AG08396 (cell line): ENCODE data around the gene SH3BP2.

Experiments used
- DNase-seq: peaks from one replicate; pipeline ENCODE4 v3.0.0; 2012; ENCODE audit warnings: low spot score, mixed read lengths

The SH3BP2 gene

DNA sequence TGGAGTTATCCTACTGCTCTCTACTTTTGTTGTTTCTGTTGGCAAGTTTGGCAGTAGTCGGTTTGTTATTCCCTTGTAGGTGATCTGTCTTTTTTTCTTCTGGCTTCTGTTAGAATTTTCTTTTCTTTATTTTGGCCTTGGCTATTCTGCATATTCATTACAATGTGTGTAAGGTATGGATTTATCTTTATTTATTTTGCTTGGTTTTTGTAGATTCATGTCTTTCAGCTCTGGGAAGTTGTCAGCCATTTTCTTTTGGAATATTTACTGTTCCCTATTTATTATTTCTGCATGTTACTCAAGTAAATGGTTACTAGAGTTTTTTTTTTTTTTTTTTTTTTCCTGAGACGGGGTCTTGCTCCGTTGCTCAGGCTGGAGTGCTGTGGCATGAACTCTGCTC is 63.4 kb downstream of the SH3BP2 start:
- no peak for DNase-seq

DNA sequence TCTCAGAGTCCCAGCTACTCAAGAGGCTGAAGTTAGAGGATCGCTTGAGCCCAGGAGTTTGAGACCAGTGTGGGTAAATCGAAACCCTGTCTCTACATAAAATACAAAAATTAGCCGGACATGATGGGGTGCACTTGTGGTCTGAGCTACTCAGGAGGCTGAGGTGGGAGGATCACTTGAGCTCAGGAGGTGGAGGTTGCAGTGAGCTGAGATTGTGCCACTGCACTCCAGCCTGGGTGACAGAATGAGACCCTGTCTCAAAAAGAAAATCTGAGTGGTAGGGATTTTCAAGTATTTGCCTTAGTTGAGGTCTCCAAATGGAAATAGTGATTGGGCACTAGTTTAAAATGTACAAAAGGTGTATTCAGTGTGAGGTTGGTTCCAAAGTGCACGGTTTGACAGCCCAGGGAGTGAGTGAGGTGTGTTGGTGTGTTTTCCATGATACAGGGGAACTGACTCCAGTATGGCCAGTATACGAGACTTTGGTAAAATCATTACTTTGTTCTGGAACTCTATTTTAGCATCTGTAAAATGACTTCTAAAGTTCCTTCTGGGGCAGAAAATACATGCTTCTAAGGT is 64.6 kb downstream of the SH3BP2 start:
- DNase-seq = no peak

DNA sequence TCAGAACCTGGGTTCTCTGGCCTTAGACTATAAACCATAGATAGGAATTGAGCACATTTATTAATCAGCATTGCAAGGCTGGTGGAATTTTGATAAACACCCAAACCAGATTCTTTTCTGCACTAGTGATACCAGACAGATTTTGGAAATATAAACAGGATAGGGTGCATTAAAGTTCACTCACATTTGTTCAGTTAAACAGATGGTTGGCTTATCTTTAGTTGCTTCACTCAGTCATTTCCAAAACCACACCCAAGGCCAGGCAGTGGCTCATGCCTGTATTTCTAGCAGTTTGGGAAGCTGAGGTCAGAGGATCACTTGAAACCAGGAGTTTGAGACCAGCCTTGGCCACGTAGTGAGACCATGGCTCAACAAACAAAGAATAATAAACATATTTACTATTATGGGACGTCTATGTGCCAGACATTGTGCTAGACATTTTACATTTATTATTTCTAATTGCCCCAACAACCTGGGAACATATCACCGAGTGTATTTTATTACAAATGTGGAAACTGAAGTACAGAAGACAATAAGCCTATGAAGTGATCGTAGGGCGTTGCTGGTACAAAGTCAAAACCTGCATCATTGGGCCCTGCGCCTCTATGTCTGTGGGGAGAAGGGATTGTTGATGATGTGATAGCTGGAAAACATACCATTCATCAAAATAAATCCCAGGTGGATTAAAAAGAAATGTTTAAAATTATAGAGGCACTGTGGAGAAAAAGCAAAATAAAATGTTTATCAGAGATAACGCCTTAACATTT is 65.7 kb downstream of the SH3BP2 start:
- DNase-seq = peak; percentile 57

DNA sequence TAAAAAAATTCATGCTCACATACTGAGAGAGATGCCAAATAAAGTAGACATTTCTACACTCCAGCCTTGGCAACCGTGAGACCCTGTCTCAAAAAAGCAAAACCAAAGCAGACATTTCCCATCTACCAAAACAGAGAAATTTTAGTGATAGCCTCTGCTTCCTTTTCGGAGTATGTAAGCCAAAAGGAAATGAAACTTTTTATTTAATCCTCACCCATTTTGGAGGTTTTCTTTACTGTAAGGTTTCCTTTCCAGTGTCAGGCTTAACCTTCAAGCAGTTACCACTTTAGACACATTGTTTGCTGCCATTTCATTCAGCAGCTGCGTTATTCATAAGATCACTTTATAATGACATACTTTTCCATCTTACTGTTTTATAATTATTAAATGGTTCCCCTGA is 66.6 kb downstream of the SH3BP2 start:
- DNase-seq = no peak

DNA sequence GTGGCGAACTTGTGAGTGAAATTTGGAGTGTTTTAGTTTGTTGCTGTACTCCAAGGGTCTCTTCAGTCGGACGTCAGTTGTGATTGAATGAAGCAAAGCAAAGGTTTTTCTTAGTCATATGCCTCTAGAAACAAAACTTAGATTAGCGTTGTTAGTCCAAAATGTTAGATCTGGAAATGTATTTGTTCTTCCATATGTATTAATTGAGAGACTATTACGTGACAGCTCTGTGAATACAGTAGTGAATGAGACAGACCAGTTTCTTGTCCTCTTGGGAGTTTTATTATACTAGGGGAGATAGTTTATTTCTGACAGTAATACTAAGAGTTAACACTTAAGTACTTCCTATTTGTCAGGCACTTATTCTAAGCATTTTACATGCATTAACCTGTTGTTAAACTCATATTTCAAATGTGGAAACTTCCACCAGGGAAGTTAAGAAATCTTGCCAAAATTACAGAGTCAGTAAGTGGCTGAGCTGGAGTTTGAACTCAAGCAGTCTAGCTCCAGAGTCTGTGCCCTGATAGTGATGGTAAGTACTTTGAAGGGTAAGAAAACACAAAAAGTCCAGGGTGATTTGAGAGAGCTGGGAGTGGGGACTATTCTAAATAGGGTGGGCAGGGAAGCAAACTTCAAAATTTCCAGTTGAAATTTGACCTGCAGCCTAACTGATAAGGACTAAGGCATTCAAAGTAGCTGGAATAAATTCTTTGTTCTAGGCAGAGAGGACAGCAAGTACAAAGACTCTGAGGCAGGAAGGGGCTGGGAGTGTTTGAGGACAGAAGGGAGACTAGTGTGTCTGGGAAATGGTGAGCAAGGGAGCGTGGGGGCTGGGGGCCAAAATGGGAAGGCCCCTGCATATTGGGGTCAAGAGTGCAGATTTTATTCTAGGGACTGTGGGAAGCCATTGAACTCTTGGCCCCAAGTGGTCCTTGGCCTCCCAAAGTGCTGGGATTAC is 67.8 kb downstream of the SH3BP2 start:
- DNase-seq = no peak

DNA sequence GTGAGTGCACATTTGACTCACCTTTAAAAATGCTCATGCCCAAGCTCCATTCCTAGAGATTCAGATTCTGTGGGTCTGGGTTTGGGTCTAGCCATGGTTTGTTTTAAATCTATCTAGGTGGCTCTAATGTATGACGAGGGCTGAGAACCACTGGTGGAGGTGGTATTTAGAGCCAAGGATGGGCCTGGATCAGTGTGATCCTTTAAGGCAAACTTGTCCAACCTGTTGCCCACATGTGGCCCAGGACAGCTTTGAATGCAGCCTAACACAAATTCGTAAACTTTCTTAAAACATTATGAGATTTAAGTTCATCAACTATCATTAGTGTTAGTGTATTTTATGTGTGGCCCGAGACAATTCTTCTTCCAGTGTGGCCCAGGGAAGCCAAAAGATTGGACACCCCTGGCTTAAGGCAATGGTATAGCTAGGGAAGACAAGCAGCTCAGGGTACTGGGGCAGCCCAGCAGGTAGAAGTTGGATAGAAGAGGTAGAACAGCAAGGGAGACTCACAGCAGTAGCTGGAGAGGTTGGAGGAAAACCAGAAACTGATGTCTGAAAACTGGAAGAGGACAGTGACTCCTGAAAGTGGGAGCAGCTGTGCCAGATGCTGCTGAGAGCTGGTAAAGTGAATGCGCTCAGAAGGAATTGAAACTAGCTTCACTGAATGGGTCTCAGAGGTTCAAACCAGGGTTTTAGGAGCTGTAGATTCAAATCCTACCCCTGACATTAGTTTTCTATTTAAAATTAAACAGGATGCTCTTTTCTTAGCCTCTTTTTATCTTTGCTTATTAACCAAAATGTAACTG is 68.9 kb downstream of the SH3BP2 start:
- no peak for DNase-seq

DNA sequence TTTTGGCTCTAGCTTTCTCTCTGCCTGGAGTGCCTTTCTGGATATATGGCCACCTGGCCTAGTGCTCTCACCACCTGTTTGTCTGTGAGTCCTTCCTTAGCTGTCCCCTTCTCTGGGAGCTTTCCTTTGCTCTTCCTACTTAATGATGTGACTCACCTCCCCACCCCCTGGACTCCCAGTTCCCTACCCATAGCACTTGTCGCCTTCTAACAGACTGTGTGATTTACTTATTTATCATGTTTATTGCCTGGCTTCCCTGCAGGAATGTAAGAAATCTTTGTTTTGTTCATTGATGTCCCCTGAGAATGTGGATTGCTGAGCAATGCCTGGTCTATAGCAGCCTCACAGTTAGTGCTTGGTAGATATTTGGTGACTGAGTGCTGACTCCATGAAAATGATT is 69.6 kb downstream of the SH3BP2 start:
- DNase-seq = peak; percentile 40

DNA sequence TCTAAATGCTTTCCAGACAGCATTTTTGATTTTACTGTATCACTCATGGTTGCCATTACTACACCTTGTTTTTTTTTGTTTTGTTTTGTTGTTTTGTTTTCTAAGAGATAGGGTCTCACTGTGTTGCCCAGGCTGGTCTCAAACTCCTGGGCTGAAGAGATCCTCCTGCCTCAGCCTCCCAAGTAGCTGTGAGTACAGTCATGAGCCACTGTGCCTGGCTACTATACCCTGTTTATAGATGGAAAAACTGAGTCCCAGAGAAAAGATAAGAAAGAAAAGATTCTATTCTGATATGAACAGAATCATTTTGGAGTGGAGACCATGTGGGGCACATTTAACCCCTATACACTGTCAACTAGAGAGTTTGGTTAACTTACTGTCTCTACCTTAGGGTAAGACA is 70.8 kb downstream of the SH3BP2 start:
- no peak for DNase-seq

DNA sequence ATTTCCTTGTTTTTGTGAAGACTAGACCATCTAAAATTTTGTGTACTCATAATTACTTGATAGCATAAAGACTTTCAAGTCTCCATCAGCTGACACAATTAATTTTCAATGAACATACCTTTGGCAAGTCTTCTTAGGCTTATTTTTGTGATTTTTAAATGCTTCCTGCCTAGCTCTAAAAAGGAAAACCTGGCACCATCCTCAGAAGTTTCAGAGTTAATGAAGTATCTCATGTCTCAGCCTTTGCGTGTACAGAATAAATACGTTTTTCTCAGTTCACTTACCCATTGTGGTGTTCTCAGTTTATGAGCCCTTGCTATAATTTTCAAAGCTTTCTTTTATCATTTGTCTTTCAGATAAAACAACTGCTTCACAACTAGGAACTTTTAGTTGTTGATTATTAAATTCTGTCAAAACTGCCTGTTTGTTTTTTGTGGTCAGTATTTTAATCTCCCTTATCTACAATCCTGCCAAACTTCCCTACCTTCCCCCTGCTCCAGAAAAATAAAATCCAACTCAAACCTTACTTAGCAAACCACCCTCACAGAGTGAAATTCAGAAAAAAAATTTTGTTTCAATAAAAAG is 72.4 kb downstream of the SH3BP2 start:
- DNase-seq = no peak

DNA sequence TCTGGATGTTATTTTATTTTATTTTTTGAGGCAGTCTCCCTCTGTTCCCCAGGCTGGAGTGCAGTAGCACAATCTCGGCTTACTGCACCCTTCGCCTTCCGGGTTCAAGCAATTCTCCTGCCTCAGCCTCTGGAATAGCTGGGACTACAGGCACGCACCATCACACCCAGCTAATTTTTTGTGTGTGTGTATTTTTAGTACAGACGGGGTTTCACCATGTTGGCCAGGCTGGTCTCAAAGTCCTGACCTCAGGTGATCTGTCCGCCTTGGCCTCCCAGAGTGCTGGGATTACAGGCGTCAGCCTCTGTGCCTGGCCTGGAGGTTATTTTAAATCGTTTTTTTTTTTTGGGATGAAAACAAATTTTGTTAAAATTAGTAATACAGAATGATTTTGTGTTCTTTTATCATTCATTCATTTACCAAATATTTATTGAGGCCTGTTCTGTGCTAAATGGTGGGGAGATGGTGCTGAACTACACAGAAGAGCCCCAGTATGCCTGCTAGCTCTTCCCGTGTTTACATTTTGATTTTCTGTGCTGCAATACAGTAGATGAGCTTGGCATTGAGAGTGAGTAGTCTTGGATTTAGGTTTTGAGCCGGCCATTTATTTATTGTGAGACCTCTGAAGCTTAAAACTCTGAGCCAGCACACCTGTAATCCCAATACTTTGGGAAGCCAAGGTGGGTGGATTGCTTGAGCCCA is 73.4 kb downstream of the SH3BP2 start:
- DNase-seq = no peak

DNA sequence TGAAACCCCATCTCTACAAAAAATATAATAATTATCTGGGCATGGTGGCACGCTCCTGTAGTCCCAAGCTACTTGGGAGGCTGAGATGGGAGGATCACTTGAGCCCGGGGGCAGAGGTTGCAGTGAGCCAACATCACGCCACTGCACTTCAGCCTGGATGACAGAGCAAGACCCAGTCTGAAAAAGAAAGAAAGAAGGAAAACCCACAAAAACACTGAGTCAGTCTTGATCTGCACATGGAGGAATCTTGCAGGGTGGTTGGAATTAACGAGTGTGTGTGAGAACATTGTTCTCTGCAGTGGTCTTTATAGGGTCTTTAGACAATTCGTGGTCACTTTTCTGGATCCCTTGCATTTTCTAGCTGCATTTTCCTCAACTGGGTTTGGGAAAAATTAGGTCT is 74.0 kb downstream of the SH3BP2 start:
- no peak for DNase-seq

DNA sequence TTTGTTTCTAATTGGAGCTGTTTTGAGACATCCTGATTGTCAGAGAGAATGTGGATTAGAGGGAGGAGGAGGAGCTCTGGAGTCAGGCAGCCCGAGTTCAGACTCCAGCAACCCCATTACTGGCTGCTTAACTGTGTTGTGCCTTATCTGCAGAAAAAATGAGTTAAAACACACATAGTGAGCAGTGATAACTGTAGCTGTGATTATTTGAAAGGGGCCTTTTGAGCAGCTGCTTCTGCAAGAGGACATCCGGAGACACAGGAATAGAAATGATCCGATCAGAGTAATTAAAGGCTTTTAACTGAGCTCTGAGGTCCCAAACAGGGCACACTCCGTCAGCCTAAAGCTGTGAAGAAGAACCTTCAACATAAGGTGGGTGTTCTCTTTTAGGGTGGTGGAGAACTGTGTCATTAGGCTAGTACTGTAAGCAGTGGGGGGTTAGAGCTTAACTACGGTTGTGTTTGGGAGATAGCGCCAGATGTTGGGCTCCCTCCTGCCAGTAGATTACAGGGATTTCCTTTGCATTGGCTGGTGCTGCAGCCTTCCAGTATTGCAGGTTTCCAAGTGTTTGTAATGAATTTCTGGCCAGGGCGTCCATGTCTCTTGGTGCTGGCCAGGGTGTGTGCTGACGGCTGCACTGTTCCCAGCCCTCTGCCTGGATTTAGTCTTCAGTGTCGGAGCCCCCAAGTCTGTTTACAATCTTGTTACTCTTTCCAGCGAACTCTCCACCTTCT is 75.0 kb downstream of the SH3BP2 start:
- peak; percentile 33 for DNase-seq

DNA sequence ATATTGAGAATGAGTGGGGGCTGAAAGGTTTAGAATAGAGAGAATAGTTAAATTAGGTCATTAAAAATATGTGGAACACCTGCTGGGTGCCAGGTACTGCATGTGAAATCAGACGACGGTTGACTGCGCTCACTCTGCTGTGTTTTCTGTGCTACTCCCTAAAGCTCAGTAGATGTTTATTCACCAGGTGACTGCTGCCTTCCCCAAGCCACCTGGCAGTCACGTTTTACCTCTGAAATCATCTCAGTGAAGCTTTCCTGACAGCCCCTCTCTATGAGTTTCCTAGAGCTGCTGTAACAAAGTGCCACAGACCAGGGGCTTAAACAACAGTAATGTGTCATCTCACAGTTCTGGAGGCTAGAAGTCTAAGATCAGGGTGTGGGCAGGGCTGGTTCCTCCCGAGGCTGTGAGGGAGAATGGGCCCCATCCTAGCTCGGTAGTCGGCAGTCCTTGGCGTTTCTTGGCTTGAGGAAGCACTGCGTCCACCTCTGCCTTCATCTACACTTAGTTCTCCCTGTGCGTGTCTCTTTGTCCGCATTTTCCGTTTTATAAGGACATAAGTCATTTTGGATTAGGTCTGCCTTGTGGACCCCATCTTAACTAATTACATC is 76.1 kb downstream of the SH3BP2 start:
- DNase-seq = no peak

DNA sequence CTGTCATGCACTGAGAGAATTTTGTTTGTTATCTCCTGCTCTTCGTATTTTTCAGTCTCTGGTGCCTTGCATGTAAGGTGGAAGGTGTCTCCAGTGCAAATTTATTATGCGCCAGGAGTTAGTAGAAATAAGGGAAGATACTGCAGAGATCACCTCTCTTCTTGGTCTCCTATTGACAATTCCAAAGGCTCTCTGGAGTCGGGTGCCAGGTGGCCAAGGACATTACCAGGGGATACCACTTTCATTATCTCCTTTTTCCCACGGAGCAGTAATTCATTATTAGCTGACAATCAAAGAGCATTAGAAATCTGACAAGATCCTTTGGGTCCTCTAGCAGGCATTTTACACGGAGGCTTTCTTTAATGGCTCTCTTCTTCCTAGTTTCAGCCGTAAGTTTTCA is 76.8 kb downstream of the SH3BP2 start:
- no peak for DNase-seq

DNA sequence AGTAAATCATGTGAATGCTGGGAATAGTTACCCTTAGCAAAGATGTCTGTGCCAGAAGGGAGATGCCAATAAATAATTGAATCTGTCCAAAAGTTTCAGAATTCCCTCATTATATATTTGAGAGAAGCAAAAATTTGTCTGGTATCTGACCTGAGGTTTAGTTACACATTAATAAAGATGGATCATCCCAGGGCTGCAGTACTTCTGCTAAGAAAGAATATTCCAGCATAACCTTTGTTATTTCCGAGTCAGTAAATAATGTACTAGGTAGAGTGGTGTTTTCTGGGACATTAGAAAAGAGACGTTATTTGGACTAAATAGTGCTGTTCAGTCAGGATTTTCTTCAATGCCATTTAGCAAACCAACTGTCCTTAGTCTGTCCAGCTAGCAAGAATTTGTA is 77.2 kb downstream of the SH3BP2 start:
- no peak for DNase-seq

DNA sequence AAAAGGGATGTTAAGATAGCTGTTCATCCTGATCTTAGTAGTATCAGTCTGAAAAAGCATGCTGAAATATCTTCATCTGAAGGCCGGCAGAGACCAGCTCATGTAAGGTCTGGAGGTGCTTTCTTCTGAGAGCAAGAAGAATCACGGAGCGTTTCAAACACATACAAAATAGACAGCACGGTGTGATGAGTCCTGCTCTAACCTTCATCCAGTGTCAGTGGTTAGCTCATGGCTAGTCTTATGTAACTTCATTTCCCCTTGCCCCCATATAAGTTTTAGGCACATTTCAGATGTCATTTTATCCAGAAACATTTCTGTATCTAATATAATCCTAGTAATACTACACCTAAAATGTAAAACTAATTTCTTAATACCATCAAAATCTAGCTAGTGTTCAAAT is 78.6 kb downstream of the SH3BP2 start:
- DNase-seq = no peak

DNA sequence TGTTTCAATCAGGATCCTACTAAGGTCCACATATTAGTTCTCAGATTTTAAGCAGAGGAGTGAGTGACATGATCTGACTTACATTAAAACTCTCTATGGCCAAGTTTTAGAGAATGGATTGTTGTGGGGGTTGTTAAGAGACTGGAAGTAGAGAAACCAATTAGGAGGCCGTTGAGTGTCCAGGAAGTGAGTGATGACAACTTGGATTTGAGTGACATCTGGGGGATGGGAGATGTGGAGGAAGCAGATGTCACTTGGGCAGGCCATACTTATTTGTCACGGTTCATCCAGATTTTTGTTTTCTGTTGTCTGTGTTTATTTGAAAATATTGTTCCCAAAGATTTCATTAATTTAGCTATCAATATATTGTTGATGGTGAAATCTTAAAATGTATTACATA is 79.0 kb downstream of the SH3BP2 start:
- no peak for DNase-seq

DNA sequence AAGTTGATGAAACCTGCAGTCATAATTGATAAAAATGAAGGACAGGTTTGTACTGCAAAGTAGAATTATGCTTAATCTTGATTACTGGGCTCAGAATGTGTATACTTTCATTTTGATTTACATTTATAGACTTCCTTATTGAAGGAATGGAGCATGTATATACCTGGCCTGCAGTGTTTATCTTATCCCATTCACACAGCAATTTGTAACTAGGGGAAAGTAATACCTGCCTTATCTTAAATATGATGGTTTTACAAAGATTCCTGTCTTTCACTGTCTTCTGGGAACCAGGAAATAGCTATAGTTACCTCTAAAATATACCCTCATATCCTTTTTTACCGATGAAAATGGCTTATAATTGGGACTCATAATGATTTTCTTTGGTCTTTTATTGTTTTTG is 80.4 kb downstream of the SH3BP2 start:
- no peak for DNase-seq

DNA sequence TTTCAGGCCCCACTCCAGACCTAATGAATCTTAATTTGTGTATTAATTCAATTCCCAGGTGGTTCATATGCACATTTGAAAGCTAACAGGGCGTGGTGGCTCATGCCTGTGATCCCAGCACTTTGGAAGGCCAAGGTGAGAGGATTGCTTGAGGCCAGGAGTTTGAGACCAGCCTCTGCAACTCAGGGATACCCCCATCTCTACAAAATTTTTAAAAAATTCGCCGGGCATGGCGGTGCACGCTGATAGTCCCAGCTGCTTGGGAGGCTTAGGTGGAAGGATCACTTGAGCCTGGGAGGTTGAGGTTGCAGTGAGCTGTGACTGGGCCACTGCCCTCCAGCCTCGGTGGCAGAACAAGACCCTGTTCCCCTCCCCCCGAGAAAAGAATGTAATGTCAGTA is 82.0 kb downstream of the SH3BP2 start:
- DNase-seq = no peak

DNA sequence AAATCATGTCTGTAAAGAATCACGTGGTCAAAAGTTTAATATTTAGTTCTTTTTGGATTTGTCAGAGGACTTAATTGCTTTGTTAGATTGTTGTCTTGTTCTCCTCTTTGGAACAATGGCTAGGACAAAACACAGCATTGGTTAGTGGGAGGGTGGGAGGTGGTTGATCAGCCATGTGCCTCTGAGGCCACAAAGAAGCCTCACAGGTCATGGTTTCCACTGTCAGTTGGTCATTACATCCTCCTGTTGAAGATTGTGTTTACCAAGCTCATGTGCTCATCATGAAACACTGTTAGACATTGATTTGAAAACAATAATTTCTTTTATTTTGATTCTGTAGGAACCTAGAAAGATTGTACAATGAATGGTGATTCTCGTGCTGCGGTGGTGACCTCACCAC is 82.7 kb downstream of the SH3BP2 start:
- DNase-seq = no peak
